Coronary artery (tissue), 2 donors: ENCODE measurements around the gene HIF3A.
A peak's percentile ranks its signal among the peaks of the same experiment; 100 is the strongest.

ENCODE experiments used
- DNase-seq: peaks from one replicate; pipeline ENCODE4 v3.0.0-alpha.2; 2017; ENCODE audit warnings: low spot score
- H3K27ac ChIP-seq, 2 donors: fragments of 200-600 bp; sonication (generic); one replicate each; pipeline ENCODE4 v1.5.1; 2016 to 2019
- H3K4me3 ChIP-seq: fragments of 200-600 bp; sonication (generic); 2 replicates; pipeline ENCODE4 v1.5.1; 2016; ENCODE audit warnings: mild to moderate bottlenecking, moderate library complexity
- TF ChIP-seq, protein P1 (sequence below): fragments of 200-600 bp; sonication (generic); IDR thresholded peaks from one replicate; pipeline ENCODE4 v1.5.1; 2019; ENCODE audit warnings: antibody characterized with exemption

HIF3A gene

DNA sequence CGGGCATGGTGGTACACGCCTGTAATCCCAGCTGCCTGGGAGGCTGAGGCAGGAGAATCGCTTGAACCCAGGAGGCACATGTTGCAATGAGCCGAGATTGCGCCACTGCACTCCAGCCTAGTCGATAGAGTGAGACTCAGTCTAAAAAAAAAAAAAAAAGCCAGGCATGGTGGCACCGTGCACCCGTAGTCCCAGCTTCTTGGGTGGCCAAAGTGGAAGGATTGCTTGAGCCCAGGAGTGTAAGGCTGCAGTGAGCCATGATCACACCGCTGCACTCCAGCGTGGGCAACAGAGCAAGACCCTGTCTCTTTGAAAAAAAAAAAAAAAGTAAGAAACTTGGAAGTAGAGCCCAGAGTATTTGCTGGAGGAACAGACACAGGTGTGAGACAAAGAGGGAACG lies 88.8 kb downstream of the HIF3A start:
- Histone ChIP-seq H3K27ac (no peak overlapping the region), H3K4me3 (no peak overlapping the region)
- TF ChIP-seq, protein P1, sequence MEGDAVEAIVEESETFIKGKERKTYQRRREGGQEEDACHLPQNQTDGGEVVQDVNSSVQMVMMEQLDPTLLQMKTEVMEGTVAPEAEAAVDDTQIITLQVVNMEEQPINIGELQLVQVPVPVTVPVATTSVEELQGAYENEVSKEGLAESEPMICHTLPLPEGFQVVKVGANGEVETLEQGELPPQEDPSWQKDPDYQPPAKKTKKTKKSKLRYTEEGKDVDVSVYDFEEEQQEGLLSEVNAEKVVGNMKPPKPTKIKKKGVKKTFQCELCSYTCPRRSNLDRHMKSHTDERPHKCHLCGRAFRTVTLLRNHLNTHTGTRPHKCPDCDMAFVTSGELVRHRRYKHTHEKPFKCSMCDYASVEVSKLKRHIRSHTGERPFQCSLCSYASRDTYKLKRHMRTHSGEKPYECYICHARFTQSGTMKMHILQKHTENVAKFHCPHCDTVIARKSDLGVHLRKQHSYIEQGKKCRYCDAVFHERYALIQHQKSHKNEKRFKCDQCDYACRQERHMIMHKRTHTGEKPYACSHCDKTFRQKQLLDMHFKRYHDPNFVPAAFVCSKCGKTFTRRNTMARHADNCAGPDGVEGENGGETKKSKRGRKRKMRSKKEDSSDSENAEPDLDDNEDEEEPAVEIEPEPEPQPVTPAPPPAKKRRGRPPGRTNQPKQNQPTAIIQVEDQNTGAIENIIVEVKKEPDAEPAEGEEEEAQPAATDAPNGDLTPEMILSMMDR, result no peak
- peak; percentile 28 for DNase-seq

DNA sequence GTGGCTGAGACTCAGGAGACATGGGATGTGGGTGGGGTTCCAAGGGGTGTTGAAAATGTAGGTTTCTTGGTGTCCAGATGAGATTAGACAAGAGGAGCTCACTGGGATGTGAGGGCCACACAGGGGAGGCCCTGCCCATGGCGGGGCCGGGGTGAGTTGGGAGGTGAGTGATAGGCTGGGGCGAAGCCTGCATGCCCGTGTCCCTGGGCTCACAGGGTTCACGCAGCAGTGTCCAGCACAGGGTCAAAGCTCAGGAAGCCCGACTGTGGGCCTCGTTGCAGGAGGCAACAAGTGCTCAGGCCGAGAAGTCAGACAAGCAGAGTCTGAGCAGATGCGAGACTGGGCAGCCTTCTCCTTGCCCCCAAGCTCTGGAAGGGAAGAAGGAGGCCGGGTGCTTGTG lies 89.3 kb downstream of the HIF3A start:
- Histone ChIP-seq H3K27ac (no peak overlapping the region), H3K4me3 (no peak overlapping the region)
- peak; percentile 61 for DNase-seq
- TF ChIP-seq, protein P1, result no peak

DNA sequence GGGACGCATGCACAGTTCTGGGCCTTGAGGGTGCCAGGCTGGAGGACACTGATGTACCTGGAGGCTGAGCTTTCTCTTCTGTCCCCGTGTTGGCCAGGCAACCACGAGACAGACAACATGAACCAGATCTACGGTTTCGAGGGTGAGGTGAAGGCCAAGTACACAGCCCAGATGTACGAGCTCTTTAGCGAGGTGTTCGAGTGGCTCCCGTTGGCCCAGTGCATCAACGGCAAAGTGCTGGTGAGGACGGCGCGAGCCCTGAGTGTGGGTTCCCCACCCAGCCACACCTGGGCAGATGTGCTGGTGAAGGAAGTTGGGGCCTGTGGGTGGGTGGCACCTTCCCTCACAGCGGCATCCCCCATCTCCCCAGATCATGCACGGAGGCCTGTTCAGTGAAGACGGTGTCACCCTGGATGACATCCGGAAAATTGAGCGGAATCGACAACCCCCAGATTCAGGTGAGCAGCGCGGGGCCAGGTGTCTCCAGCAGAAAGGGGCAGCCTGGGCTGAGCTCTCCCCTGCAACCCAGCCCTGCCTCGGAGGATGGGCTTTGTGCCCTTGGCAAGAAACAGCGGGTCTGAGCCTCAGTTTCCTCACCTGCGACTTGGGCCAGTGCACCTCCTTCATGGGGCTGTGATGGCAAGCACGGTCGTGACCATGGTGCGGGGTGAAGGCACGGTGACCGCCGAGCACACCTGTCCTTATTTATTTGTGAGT lies 90.3 kb downstream of the HIF3A start:
- TF ChIP-seq, protein P1, result no peak

DNA sequence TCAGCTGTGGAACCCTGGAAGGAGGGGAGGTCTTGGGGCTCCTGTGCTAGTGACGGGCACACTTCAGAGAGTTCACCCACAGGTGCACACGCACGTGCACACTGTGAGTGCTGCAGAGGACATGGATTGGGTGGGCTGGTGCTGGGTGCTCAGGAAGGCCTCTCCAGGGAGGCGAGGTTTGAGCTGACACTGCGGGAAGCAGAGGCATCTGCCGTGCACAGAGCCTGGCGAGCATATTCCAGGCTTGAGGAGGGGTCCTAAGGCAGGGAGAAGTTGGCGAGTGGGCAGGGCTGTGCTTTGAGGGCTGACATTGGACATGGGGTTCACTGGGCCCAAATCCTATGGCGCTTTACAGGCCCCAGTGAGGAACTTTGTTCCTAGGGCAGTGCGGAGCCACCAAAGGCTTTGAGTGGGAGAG lies 90.9 kb downstream of the HIF3A start:
- Histone ChIP-seq H3K4me3 (no peak overlapping the region), H3K27ac (no peak overlapping the region)
- TF ChIP-seq, protein P1, result no peak
- DNase-seq, result no peak

More for the DNA sequence above, 90.3 kb downstream of the HIF3A start:
- H3K27ac ChIP-seq, result no peak overlapping the region
- DNase-seq, result peak; percentile 64
- no peak overlapping the region for H3K4me3 ChIP-seq

DNA sequence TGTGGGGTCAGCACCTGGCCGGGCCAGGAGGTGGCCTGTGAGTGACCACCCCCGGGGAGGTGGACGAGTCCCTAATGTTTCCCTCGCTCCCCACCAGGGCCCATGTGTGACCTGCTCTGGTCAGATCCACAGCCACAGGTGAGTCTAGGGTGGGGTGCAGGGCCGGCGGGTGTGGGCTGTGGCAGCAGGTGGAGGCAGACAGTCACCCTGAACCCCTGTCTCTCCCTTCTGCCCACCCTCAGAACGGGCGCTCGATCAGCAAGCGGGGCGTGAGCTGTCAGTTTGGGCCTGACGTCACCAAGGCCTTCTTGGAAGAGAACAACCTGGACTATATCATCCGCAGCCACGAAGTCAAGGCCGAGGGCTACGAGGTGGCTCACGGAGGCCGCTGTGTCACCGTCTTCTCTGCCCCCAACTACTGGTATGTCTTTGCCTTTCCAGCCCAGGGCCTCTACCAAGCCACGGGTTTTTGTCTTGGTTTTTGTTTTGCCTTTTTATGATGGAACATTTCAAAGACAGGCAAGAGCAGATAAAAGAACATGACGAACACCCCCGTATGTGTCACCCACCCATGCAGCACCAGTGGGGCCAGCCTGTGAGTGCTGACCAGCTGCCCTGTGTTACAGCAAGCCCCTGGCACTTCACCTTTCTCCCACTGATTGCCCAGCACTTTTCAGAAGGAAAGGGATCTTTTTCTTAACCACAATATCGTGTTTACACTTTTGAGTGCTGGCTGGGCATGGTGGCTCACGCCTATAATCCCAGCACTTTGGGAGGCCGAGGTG lies 91.7 kb downstream of the HIF3A start:
- Histone ChIP-seq H3K4me3 (no peak overlapping the region), H3K27ac (no peak overlapping the region)
- TF ChIP-seq, protein P1, result no peak
- DNase-seq, result no peak

DNA sequence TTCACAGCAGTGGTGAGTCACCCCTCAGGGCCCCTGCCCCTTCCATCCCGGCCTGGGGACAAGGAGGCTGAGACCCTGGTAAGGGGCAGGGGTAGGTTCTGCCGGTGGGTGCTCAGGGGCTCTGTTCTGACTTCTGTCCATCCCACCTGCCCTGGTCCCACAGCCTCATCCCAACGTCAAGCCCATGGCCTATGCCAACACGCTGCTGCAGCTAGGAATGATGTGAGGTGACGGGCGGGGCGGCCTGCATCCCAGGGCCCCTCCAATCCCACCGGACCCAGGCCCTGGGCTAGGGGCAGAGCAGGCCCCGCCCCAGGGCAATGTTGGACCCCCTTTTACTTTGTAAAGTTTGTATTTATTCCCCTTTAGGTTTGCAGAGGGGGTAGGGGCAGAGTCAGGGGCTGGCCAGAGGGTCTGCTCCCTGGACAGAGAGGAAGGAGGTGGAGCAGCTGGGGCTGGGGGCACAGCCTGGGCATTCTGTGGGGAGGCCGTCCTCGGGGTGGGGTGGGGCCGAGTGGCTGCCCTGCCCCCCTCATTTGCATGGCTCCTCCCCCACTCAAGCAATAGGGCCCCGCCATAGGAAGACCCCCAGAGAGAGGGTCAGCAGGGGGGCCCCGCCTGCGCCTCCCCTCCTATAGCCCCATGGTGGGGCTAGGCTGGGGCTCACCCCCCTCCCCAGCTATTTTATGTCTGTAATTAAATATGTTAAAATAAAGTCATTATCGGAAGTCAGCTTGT lies 93.4 kb downstream of the HIF3A start:
- TF ChIP-seq, protein P1, result no peak
- peak overlapping the region in 1 of 2 donors; percentile 80 for H3K27ac ChIP-seq
- no peak for DNase-seq
- no peak overlapping the region for H3K4me3 ChIP-seq
